ENCODE measurements around the gene TIGD4.
"Not testable (repeated sequence)": the region's sequence is repeated elsewhere in the genome, so short reads cannot be mapped to it uniquely, and the experiment has no call there.

TIGD4 gene

DNA sequence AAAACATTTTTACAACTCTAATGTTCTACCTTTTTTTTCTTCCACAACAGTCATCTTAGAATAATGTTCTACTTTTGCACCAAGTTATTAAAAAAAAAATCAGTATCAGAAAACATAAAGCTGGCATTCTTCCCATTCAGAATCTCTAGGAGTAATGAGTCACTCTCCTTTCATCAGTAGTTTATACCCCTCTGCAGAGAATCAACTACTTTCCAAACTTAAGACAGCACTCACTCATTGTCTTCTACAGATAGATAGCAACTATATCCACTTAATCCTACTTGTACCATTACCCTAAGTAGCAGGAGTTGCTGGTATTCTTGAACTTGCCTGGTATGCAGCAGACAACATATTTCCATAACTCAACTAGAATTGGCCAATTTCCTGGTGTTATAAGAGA, 3.2 kb downstream of the TIGD4 start:
- DNase-seq (ENCODE audit: low spot score), result no peak
- in situ Hi-C loops (cut with MboI; ENCODE audit: low pct_unique_long_range_greater_than_20kb, low sequenced_read_pairs, unreplicated experiment), result no loop called here
- TF ChIP-seq, protein P1, sequence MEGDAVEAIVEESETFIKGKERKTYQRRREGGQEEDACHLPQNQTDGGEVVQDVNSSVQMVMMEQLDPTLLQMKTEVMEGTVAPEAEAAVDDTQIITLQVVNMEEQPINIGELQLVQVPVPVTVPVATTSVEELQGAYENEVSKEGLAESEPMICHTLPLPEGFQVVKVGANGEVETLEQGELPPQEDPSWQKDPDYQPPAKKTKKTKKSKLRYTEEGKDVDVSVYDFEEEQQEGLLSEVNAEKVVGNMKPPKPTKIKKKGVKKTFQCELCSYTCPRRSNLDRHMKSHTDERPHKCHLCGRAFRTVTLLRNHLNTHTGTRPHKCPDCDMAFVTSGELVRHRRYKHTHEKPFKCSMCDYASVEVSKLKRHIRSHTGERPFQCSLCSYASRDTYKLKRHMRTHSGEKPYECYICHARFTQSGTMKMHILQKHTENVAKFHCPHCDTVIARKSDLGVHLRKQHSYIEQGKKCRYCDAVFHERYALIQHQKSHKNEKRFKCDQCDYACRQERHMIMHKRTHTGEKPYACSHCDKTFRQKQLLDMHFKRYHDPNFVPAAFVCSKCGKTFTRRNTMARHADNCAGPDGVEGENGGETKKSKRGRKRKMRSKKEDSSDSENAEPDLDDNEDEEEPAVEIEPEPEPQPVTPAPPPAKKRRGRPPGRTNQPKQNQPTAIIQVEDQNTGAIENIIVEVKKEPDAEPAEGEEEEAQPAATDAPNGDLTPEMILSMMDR (IDR thresholded peaks at IDR 0.05; ENCODE audit: extremely low read depth, insufficient read depth, missing control alignments), result no peak

DNA sequence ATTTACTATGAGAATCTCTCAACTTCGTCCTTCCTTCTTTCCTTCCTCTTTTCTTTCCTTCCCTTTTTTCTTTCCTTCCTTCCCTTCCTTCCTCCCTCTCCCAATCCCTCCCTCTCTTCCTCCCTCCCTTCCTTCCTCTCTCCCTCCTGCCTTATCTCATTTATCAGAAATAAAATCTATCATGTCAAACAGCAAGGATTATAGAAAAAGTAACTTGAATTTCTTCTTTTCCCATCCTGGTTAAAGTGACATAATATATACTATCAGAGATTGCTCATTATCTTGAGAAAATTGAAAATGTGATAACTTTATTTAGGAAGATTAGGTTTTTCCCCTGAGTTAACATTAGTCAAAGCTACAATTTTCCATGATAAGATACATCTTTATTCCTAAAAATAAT, 5.6 kb downstream of the TIGD4 start:
- TF ChIP-seq, protein P1 (IDR thresholded peaks at IDR 0.05; ENCODE audit: extremely low read depth, insufficient read depth, missing control alignments), result no peak
- in situ Hi-C loops (cut with MboI; ENCODE audit: low pct_unique_long_range_greater_than_20kb, low sequenced_read_pairs, unreplicated experiment), result no loop called here
- DNase-seq (ENCODE audit: low spot score), result no peak

GRCh38 chr4:152773339-152773738, 6.2 kb downstream of the TIGD4 start:
- no peak for DNase-seq (ENCODE audit: low spot score)
- TF ChIP-seq, protein P1 (IDR thresholded peaks at IDR 0.05; ENCODE audit: extremely low read depth, insufficient read depth, missing control alignments), result no peak
- in situ Hi-C loops (cut with MboI; ENCODE audit: low pct_unique_long_range_greater_than_20kb, low sequenced_read_pairs, unreplicated experiment), result no loop called here

- DNase-seq (ENCODE audit: low spot score), result peak; percentile 39
- in situ Hi-C loops (cut with MboI; ENCODE audit: low pct_unique_long_range_greater_than_20kb, low sequenced_read_pairs, unreplicated experiment), result no loop called here
- TF ChIP-seq, protein P1 (IDR thresholded peaks at IDR 0.05; ENCODE audit: extremely low read depth, insufficient read depth, missing control alignments), result no peak
Measured at GRCh38 chr4:152771741-152772533, 7.6 kb downstream of the TIGD4 start.

DNA sequence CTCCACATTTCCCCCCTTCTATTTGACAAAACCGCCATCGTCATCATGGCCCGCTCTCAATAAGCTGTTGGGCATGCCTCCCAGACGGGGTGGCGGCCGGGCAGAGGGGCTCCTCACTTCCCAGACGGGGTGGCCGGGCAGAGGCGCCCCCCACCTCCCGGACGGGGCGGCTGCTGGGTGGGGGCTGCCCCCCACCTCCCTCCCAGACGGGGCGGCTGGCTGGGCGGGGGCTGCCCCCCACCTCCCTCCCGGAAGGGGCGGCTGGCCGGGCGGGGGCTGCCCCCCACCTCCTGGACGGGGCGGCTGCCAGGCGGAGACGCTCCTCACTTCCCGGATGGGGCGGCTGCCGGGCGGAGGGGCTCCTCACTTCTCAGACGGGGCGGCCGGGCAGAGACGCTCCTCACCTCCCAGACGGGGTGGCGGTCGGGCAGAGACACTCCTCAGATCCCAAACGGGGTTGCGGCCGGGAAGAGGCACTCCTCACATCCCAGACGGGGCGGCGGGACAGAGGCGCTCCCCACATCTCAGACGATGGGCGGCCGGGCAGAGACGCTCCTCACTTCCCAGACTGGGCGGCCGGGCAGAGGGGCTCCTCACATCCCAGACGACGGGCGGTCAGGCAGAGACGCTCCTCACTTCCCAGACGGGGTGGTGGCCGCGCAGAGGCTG, 14.3 kb downstream of the TIGD4 start:
- in situ Hi-C loops (cut with MboI; ENCODE audit: low pct_unique_long_range_greater_than_20kb, low sequenced_read_pairs, unreplicated experiment); DNase-seq (ENCODE audit: low spot score): not testable (repeated sequence)

DNA sequence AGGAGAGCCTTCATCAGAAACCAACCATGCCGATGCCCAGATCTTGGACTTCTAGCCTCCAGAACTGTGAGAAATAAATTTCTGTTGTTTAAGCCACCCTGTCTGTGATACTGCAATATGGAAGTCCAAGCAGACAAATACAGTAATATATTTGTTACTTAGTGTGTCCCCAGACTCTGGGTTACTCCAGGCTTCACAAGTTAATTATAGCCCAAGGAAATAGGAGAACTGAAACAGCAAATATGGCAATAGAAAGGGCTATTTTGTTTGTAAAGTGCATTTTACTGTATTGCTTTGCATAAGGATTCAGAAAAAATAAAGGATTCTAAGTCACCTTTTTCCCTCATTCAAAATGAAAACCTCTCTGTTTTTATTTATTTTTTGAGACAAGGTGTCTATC, 15.7 kb downstream of the TIGD4 start:
- TF ChIP-seq, protein P1 (IDR thresholded peaks at IDR 0.05; ENCODE audit: extremely low read depth, insufficient read depth, missing control alignments), result no peak
- DNase-seq (ENCODE audit: low spot score), result no peak
- in situ Hi-C loops (cut with MboI; ENCODE audit: low pct_unique_long_range_greater_than_20kb, low sequenced_read_pairs, unreplicated experiment), result no loop called here

- in situ Hi-C loops (cut with MboI; ENCODE audit: low pct_unique_long_range_greater_than_20kb, low sequenced_read_pairs, unreplicated experiment), result no loop called here
- no peak for DNase-seq (ENCODE audit: low spot score)
- TF ChIP-seq, protein P1 (IDR thresholded peaks at IDR 0.05; ENCODE audit: extremely low read depth, insufficient read depth, missing control alignments), result no peak
Measured at GRCh38 chr4:152748619-152749018, 30.9 kb downstream of the TIGD4 start.
